Measurements from ENCODE around the gene GPR119. TPM values are rescaled to one million over a fixed set of nuclear protein-coding genes. Genes with fewer than 3 reads are reported as not detected.

The GPR119 gene
- total and polyA plus RNA-seq, 2 of the 8 experiments (the other 6 are each of a cell fraction or from before 2014, with no cell fraction given) = 0.11 TPM; not detected in 1

DNA sequence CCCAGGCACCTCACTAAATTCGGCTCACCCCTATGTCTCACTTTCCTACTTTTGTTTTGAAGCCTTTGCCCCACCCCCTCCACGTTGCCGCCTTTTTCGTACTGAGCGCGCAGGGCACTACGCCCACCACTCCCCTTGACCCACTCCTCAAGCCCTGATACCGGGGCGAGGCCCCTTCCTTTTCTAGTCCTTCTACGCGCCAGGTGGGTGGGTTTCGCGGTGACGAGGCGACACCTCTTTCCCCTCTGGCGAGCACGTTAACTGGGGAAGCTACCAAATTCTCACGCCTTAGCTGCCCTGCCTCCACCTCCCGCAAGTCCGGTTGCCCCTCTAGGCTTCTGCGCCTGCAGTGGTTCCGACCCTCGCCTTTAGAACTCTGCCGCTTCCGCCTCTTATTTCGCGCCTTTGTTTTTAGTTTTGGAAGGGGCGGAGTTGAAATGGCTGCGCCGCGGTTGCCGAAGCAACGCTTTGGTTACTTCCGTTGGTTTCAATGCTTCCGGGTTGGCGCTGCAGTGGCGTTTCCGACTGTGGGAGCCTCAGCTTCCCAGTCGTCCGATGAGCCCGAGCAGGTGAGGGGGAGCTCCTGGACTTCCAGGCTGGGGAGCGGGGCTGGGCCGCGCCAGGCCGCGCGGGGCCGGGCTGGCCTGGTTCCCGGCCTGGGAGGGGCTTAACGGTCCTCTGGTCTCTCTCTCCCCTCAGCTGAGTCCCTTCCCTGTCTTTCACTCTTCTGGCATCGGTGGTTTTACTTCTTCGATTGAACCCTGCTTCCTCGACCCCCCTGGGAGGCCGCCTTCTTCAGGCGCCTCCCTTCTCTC lies 45.9 kb downstream of the GPR119 start, which contains the start of gene SLC25A14 (continued):
- TF ChIP-seq MAFK (IDR thresholded peaks at IDR 0.05; ENCODE audit: low read depth, low read length) (no peak), SIN3A (conservative IDR thresholded peaks at IDR 0.05 in 1 of 2, IDR thresholded peaks at IDR 0.05 in 1 of 2; ENCODE audit: low read depth in 1 of 2, low read length in 2 of 2) (peak in 1 of 2 experiments; percentile 23; a peak in 2 of 4 replicates), CHD1 (IDR thresholded peaks at IDR 0.05; ENCODE audit: low read depth, low read length) (no peak), SAP30 (IDR thresholded peaks at IDR 0.05; ENCODE audit: insufficient read depth, insufficient replicate concordance, low read length) (no peak), CEBPB (IDR thresholded peaks at IDR 0.05; ENCODE audit: low read depth, low read length) (no peak), RXRA (IDR thresholded peaks at IDR 0.05; ENCODE audit: insufficient read depth, low read depth, low read length) (no peak), NANOG (IDR thresholded peaks at IDR 0.05; ENCODE audit: insufficient read depth, low read depth, low read length, poor library complexity, severe bottlenecking) (no peak), TAF1 (IDR thresholded peaks at IDR 0.05; ENCODE audit: low read depth, low read length) (peak; percentile 45; the same call in 1 of the 2 replicates), SP1 (IDR thresholded peaks at IDR 0.05; ENCODE audit: low read depth, low read length) (no peak), JUND (IDR thresholded peaks at IDR 0.05; ENCODE audit: low read length) (no peak), CTBP2 (IDR thresholded peaks at IDR 0.05; ENCODE audit: borderline replicate concordance, insufficient read depth, insufficient read length, low read length) (no peak), NRF1 (IDR thresholded peaks at IDR 0.05; ENCODE audit: low read depth, low read length) (no peak), TAF7 (optimal IDR thresholded peaks at IDR 0.05; ENCODE audit: borderline replicate concordance, low read depth, low read length) (peak; percentile 9), RAD21 (IDR thresholded peaks at IDR 0.05 in 1 of 2, conservative IDR thresholded peaks at IDR 0.05 in 1 of 2; ENCODE audit: low read depth in 2 of 2, low read length in 2 of 2) (no peak), POLR2A (IDR thresholded peaks at IDR 0.05; ENCODE audit: control extremely low read depth in 1 of 2, low read depth in 2 of 2, low read length in 2 of 2) (peak in 1 of 2 experiments; percentile 39; a peak in 1 of 3 replicates), RFX5 (IDR thresholded peaks at IDR 0.05; ENCODE audit: borderline replicate concordance, low read depth, low read length) (no peak), RNF2 (IDR thresholded peaks at IDR 0.05; ENCODE audit: borderline replicate concordance, low read depth, low read length, missing control alignments, poor library complexity, severe bottlenecking) (no peak), FOSL1 (IDR thresholded peaks at IDR 0.05; ENCODE audit: insufficient read depth, low read depth, low read length) (no peak), YY1 (IDR thresholded peaks at IDR 0.05; ENCODE audit: low read depth, low read length) (no peak)
- TF ChIP-seq, protein P1, sequence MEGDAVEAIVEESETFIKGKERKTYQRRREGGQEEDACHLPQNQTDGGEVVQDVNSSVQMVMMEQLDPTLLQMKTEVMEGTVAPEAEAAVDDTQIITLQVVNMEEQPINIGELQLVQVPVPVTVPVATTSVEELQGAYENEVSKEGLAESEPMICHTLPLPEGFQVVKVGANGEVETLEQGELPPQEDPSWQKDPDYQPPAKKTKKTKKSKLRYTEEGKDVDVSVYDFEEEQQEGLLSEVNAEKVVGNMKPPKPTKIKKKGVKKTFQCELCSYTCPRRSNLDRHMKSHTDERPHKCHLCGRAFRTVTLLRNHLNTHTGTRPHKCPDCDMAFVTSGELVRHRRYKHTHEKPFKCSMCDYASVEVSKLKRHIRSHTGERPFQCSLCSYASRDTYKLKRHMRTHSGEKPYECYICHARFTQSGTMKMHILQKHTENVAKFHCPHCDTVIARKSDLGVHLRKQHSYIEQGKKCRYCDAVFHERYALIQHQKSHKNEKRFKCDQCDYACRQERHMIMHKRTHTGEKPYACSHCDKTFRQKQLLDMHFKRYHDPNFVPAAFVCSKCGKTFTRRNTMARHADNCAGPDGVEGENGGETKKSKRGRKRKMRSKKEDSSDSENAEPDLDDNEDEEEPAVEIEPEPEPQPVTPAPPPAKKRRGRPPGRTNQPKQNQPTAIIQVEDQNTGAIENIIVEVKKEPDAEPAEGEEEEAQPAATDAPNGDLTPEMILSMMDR (IDR thresholded peaks at IDR 0.05; ENCODE audit: control extremely low read depth in 1 of 3, insufficient read depth in 1 of 3, low read depth in 1 of 3, low read length in 3 of 3) = no peak
